Measurements from ENCODE around the gene SLC66A1.

The SLC66A1 gene

DNA sequence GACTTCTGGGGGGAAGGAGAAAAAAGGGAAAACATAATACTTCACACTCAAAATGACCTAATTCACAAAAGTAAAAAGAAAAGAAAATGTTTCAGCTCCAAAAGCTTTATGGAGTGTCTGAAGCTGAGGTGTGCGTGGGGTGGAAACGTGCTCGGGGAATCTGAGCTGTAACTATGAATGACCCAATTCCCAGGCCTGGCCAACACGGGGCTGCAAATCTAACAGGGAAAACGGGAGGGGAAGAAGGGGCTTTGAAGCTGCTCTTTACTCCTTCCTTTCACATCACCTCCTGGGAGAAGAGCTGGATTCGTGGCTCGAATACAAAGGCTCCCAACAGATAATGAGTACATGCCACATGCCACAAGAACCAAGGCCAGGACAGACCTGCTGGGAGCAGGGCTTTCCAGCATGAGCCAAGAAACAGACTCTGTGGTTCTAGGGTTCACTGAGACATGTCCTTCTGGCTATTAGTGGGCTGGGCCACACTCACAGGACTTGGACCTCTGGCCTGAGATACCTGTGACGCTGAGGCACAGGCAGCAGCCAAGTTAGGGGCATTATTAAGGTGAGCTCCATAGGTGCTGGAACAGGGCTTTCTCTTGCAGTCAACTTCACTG lies 51.5 kb downstream of the SLC66A1 start:
- DNase-seq (ENCODE audit: low read depth), result no peak

DNA sequence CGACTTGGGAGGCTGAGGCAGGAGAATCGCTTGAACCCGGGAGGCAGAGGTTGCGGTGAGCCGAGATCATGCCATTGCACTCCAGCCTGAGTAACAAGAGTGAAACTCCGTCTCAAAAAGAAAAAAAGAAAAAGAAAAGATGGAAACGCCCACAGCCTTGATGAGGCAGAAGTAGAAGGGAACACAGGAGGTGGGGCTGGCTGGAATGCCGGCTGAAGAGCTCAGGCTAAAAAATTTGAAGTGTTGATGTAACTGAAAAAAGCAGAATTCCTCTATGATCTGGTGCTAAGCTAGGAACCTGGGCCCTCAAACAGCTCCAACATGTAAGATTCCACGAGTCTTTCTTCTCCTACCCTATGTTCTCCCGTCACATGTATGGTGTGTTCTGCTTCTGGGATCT lies 53.6 kb downstream of the SLC66A1 start:
- DNase-seq (ENCODE audit: low read depth), result no peak

DNA sequence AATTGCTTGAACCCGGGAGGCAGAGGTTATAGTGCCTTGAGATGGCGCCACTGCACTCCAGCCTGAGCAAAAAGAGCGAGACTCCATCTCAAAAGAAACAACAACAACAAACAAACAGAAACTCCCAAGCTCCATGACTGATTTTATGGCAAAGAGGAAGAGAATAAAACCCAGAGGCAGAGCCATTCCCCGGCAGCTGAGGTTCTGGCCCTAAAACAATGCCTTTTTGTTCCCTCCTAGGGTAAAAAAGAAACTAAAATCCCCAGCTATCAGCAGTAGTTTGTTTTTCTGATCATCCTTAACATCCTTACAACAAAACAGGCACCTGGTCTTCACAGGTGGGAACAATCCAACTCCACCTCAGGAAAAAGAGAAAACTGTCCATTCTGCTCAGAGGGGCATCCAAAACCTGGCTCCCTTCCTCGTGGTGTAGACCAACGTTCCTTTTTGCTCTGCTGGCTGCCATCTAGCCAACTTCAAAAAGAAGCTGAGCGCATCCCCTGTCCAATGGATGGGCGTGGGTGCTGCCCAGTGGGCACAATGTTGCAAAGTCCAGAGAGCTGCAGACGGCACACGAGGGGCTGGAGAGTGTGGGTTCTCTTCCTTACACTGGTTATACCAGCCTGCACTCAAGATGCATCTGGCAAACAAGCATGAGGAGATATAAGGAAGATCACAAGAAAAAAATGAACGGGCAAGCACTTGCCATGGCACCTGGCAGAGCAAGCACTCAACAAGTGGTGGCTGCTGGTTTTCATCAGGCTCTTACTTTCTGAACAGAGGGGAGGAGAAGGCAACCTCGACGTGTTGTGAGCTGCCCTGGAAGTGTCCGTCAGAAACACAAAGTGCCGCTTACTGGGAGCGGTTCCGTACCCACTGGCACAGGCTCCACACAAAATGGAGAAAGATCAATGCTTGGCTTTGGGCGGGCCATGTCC lies 54.7 kb downstream of the SLC66A1 start:
- DNase-seq (ENCODE audit: low read depth), result no peak

DNA sequence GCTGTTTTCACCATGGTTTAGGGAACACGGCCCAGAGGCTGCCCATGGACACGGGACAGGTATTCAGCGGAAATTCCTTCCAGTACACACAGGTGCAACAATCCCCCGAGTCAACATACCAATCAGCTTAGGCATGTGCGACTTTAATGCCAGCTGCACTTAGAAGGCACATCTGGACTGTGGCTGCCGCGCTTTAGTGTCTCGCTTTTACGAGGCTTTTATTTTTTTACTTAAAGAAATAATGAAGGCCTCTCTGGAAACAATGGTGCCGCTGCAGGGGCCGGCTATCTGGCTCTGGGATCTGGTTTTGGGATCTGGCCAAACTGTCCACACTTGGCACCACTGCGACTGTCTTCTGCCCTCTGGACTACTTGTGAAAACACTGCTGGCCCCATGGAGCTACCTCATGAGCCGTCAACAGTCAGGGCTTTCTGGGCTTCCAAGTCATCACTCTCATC lies 55.5 kb downstream of the SLC66A1 start:
- DNase-seq (ENCODE audit: low read depth), result no peak

DNA sequence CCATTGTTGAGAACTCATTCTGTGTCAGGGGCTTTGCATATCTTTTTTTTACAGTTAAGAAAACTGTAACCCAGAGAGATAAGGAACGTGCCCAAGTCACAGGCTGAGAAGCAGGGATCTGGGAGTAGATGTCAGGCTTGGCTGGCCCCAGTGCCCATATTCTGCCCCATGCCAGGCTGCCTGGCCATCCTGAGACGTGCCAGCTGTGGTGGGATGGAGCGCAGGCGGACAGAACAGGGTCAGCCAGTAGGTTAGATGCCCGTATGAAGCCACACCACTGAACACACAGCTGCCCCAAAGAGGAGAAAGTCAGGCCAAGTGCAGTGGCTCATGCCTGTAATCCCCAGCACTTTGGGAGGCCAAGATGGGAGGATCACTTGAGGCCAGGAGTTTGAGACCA lies 55.9 kb downstream of the SLC66A1 start:
- DNase-seq (ENCODE audit: low read depth), result no peak

DNA sequence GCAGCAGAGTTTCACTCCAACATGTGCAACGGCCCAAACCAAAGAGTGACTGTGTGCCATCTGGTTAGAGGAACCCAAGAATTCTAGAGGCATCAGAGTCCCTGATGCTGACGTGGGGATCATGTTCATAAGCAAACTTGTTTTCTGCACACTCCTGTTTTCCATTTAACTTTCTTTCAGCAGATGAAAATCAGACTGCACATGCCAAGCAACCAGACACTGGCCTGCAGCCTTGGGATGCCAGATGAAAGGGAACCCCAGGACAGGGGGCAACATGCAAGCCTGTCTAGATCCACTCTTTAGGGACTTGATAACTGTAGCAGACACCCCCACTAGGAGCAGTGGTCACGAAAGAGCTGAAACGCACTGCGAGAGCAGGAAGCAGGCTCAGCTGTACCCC lies 56.8 kb downstream of the SLC66A1 start:
- DNase-seq (ENCODE audit: low read depth), result no peak

DNA sequence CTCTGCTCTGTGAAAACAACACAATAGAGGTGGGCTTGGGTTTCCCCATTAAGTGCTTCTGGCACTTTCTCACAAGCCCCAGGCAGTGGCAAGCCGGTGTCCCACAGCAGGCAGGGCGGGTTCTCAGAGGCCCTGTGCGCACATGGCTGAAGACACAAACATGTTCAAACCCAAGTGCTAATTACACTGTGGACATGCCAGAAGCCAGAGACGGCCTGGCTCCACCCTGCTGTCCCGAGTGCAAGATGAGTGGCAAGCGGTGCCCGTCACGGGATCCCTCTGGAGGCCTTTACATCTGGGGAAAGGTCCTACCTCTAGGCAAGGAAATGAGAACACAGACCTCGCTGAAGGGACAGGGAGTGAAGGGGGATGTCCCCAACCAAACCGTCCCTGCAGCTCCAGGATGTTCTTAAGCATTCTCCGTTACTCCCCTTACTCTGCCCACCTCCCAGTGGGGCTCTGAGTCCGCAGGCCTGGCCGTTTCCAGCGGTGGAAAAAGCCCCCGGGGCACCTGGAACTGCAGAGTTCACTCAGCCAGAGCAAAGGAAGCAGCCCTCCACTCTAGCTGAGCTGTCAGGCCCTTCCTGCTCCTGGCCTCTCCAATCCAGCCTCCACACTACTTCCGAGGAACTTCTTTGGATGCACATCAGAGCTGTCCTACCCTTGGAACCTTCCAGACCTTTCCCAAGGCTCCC lies 57.4 kb downstream of the SLC66A1 start:
- DNase-seq (ENCODE audit: low read depth), result no peak

DNA sequence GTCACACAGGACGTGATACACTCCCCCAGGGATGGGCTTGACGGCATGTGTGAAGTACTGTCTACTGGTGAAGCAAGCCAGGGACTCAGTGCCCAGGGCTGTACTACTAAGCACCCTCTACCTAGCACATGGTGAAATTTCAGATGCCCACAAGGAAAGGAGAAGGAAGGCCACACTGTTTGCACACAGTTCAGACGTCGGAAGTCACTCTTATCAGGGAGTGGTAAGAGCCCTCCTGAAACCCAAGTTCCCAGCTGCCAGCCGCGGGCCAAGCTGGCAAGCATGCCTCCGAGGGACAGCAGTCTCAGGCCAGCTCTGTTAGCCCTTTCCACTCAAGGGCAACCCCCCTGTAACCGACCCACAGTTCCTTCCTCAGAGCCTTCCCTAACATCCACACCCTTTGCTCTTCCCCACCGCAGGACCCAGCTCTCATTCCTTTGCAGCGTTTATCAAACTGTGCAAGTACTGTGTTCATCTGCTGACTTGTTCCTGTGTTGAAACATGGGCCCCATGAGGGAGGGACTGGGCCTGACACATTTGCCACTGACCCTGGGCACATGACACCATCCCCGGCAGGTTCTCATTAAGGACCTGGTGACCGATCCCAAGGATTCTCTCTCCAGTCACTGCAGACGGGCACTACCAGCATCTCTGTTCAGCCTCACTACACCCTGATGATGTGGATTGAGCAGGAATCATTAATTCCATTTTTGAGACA lies 58.5 kb downstream of the SLC66A1 start:
- DNase-seq (ENCODE audit: low read depth), result no peak

DNA sequence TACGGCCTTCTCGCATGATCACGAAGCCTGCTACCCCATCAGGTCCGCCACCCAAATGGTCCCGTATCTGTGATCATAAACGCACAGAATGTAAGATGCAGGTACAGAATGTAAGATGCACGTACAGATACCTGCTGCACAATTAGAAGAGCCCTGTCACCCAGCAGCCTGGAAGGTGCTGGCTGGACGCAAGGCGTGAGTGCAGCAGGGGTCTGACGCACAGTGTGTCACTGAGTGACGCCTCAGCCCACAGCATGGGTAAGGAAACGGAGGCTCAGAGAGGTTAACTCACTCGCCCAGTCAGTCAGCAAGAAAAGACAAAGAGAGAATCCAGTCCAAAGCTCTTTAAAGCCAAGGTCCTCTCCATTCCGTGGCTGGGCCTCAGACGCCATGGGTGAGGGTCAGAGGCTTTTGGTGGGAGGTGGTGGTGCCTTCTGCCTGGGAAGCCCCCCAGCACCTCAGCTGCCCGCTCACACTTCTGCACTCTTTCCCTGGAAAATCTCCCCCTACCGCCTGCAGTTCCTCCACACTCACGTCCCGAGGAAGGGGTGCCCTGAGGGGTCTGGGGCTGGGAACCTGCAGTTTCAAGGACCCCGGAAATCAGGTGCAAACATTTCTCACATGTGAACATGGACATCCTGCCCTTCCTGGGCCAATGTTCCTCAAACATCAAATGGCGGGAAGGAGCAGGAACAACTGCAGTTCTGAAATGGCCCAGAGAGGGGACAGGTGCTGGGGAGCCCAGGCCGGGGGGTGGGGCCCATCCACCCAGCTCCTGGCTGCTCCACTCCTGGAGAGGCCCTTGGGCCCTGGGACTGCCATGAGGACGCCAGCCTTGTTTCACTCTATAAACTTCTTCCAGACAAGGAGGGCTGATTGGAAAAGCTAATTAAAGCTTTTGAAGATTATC lies 59.4 kb downstream of the SLC66A1 start:
- no peak for DNase-seq (ENCODE audit: low read depth)

DNA sequence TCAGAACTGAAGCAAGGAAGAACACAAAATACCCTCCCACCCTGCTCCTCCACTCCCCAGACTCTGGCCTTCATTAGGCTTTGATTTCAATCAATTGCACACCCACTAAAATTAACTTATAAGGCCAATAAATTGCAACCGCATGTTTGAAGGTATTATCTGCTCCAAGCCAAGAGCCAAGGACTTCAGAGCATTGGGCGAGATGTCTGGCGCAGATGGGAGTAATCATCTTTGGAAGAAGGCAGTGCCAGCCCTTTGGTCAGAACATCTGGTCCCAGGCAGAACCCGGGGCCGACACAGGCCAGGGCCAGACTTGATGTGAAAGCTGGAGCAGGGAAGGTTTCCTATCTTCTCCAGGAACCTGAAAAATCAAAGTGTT lies 60.0 kb downstream of the SLC66A1 start:
- DNase-seq (ENCODE audit: low read depth), result no peak

DNA sequence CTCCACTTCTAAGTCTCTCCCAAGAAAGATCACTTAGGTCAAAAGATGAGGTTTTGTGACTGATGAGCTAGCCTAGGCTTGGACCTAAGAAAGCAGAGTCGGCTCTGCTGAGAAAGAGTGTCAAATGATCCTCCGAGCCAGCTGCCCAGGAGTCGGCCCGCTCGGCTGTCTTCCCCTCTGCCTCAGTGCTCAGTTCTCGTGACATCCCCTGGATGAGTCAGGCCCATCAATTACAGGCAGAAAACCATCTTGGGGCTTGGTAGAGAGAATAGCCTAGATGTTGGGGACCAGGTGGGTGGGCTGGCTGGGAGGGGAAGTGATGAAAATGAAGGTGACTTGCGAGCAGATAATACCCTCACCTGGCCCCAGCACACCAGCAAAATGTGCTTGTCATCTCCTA lies 60.5 kb downstream of the SLC66A1 start:
- DNase-seq (ENCODE audit: low read depth), result no peak

DNA sequence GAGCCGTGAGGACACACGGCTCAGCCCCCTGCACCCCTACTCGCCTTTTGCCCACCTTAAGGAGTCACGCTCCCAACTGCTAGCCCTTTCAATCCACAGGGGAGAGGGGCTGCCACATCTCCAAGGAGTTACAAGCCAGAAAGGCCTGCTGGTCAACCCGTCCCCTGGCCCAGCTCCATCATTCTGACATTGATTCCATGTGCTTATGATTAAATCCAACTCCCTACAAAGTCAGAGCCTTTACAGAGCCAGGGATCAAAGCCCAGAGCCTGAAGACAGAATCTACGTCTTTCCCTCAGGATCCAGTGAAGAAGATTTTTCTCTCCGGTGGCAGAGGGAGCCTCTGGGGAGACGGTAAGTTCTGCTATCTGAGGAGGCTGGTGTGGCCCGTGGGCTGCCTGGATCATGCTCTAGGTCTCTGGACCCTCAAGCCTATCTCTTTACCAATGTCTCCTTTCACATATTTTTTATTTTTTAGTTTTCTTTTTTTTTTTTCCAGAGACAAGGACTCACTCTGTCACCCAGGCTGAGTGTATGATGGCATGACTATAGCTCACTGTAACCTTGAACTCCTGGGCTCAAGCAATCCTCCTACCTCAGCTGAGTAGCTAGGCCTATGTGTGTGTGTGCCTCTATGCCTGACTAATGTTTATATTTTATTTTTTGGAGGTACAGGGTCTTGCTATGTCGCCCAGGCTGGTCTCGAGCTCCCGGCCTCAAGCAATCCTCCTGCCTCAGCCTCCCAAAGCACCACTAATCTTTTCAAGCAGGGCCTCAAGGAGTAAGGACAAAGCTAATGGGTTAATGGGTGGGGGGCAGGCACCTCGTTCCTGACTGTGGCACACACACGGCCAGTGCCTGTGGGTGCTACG lies 61.3 kb downstream of the SLC66A1 start:
- DNase-seq (ENCODE audit: low read depth), result no peak

DNA sequence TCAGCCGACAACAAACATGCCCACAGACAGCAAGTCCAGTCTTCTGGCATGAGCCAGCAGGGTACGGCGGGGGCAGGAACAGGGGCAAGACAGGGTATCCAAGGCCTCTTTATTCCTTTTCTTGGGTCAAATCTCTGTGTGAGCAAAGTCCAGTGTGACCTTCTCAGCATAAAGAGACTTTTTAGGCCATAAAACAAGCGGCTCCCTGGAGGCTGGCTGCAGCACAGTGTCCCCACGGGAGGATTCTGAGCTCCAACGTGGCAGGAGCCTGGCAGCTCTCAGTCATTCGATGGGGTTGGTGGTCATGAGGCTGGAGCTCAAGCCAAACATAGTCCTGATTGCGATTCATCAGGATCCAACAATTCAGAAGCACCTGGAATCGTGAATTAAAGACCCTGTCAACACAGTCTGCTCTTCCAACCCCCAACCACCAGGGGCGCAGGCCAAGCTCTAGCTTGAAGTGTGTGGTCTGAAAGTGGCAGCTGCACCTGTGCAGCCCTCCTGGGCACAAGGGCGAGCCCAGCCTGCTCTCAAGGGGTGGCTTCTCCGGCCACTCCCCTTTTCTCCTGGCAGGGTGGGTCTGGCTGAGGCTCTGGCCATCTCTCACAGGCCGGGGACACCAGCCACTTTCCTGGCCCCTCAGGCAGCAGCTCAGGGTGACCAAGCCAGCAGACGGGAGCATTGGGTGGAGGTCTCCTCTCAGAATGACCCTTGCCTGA lies 62.1 kb downstream of the SLC66A1 start:
- no peak for DNase-seq (ENCODE audit: low read depth)

DNA sequence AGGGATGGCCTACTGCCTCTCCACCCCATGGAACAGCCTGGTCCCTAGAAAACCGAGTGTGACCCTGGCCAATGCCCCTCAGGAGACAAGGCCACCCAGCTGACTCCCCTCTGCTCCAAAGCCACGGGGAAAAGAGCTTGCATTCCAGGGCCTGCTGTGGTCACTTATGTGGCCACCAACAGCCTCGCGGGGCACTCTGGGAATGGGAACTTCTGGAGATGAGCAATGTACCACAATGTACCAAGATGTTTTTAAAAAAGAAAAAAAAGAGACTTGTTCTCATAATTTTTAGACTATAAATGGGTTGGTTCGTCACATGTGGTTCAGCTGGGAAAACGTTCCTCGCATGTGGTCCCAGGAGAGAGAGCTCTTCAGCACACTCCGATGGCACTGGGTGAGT lies 62.8 kb downstream of the SLC66A1 start:
- DNase-seq (ENCODE audit: low read depth), result no peak

DNA sequence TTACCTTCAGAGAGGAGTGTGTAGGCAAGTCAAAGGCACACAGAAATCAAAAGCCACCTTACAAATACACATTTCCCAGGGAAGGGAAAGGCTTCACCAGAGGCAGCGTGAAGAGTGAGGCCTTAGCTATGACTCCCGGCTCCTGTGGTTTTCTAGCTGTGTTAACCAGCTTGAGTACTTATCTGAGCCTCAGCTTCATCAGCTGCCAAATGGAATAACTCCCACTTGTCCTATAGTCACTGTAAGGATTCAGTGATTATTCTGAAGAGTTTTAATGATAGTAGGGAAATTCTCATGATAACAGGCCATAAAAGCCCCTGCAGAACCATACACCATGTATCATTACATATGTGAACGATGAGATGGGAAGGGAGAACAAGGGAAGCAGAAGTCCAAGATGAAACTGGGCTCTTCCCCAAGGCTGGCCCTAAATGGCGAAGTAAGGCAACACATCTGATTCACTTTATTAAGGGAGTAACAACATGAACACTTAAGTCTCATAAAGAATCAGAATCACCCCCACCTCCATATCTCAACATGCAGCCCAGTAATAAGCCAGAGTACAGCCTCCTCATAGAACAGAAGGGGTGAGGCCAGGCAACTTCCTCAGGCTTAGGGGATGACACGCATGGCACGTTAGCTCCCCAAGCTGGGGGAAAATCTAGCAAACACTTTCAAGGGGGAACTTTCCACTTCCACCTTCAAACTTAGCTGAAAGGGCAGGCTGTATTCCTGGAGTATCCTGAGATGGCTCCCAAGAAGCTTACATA lies 63.7 kb downstream of the SLC66A1 start:
- no peak for DNase-seq (ENCODE audit: low read depth)

DNA sequence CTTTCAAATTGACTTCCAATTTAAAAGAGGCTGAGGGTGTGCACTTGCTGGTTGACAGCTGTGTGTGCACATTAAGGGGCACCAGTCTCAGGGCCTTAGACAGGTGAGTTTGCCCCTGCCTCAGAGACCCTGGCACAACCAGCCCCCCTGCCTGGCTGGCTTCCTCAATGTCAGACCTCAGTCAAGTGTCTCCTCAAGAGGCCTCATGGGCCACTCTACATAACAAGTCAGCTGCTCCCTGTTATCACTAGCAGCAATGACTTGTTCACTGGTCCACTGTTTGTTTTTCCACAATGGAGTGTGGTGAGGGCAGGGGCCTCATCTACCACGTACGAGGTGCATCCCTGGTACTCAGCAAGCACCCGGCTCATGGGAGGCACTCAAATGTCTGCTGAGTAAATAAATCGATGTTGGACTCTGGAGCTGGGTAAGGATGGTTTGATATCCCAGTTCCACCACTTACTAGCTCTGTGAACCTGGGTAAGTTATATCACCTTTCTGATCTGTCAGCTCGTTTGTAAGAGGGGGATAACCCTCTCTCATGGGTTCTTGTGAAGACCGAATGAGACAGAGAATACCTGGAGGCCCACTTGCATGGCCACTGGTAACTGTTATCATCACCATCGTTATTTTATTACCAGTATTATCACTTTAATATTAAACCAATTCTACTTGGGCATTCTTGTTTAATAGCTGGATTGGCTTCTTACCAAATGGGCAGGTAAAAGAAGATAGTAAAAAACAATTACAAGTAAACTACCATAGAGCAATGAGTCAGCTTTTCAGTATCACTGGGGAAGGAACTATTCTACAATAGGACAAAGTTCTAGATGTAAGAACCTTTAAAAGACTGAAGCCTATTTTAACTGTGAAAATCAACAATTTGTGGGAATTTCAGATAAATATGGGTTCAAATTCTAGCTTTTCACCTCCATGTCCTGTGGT lies 64.6 kb downstream of the SLC66A1 start:
- DNase-seq (ENCODE audit: low read depth), result no peak

Measured in stimulated activated CD4-positive, alpha-beta T cell treated with anti-CD3 and anti-CD28 coated beads, Interleukin-2, amount 100 ng/mL, for 4 hours (primary cell).